OCI-LY1 (cell line): Measurements from ENCODE around the gene NSD1.

Experiments used
- H2AFZ ChIP-seq: fragments of 200-600 bp; sonication (generic), shearing (Covaris generic); 2 replicates; pipeline ENCODE4 v1.6.0; 2014; ENCODE audit warnings: antibody characterized with exemption, mild to moderate bottlenecking, low read length
- H3F3A ChIP-seq: fragments of 200-600 bp; sonication (generic), shearing (Covaris generic); 2 replicates; pipeline ENCODE4 v1.6.0; 2014; ENCODE audit warnings: mild to moderate bottlenecking, antibody characterized with exemption, low read length, moderate library complexity; ENCODE audit not compliant: insufficient read depth
- H3K27ac ChIP-seq: fragments of 200-600 bp; sonication (generic); 2 replicates; pipeline ENCODE4 v1.5.1; 2014; ENCODE audit warnings: low read length, mixed run types, mild to moderate bottlenecking, low read depth; ENCODE audit not compliant: poor library complexity, severe bottlenecking
- H3K27me3 ChIP-seq: fragments of 200-600 bp; sonication (generic); 2 replicates; pipeline ENCODE4 v1.6.0; 2014; ENCODE audit warnings: antibody characterized with exemption, mild to moderate bottlenecking, low read length, moderate library complexity; ENCODE audit not compliant: insufficient read depth
- H3K36me3 ChIP-seq: fragments of 200-600 bp; sonication (generic); 2 replicates; pipeline ENCODE4 v1.6.1; 2014; ENCODE audit warnings: mild to moderate bottlenecking, antibody characterized with exemption, low read length, moderate library complexity, mixed read lengths; ENCODE audit not compliant: insufficient read depth
- H3K4me1 ChIP-seq: fragments of 200-600 bp; sonication (generic); 2 replicates; pipeline ENCODE4 v1.5.1; 2014; ENCODE audit warnings: mild to moderate bottlenecking, low read length, moderate library complexity; ENCODE audit not compliant: insufficient read depth, severe bottlenecking
- H3K4me2 ChIP-seq: fragments of 200-600 bp; sonication (generic), shearing (Covaris generic); 2 replicates; pipeline ENCODE4 v1.6.1; 2014; ENCODE audit warnings: low read length
- H3K4me3 ChIP-seq: fragments of 200-600 bp; sonication (generic); 2 replicates; pipeline ENCODE4 v1.5.1; 2014; ENCODE audit warnings: low read length, low read depth, mild to moderate bottlenecking, mixed read lengths; ENCODE audit not compliant: poor library complexity, severe bottlenecking
- H3K79me2 ChIP-seq: fragments of 200-600 bp; shearing (Covaris generic); 2 replicates; pipeline ENCODE4 v1.6.1; 2016; ENCODE audit warnings: mixed run types, low read length, mixed read lengths; ENCODE audit not compliant: insufficient read depth
- H3K9ac ChIP-seq: fragments of 200-600 bp; sonication (generic), shearing (Covaris generic); 2 replicates; pipeline ENCODE4 v1.6.1; 2014; ENCODE audit warnings: mild to moderate bottlenecking, low read length, mixed read lengths
- H3K9me2 ChIP-seq: fragments of 200-600 bp; sonication (generic), shearing (Covaris generic); 2 replicates; pipeline ENCODE4 v1.6.1; 2014; ENCODE audit warnings: low read depth, mild to moderate bottlenecking, low read length, mixed read lengths
- H3K9me3 ChIP-seq: fragments of 200-600 bp; shearing (Covaris generic); 2 replicates; pipeline ENCODE4 v1.6.1; 2014; ENCODE audit warnings: low read length, mixed read lengths
- H4K20me1 ChIP-seq: fragments of 200-600 bp; sonication (generic), shearing (Covaris generic); 2 replicates; pipeline ENCODE4 v1.6.0; 2016; ENCODE audit warnings: mild to moderate bottlenecking, low read length; ENCODE audit not compliant: insufficient read depth
- EZH2 ChIP-seq: fragments of 200-600 bp; sonication (generic), shearing (Covaris generic); IDR thresholded peaks from 2 replicates; pipeline ENCODE4 v1.8.0; 2017; ENCODE audit warnings: borderline replicate concordance, mixed run types, mild to moderate bottlenecking, antibody characterized with exemption, low read length, moderate library complexity, mixed read lengths
- TF ChIP-seq, protein P1 (sequence below): fragments of 200-600 bp; sonication (generic), shearing (Covaris generic); IDR thresholded peaks from 2 replicates; pipeline ENCODE4 v1.5.1; 2017; ENCODE audit warnings: mild to moderate bottlenecking, antibody characterized with exemption, low read length, moderate library complexity, mixed read lengths

NSD1 gene

DNA sequence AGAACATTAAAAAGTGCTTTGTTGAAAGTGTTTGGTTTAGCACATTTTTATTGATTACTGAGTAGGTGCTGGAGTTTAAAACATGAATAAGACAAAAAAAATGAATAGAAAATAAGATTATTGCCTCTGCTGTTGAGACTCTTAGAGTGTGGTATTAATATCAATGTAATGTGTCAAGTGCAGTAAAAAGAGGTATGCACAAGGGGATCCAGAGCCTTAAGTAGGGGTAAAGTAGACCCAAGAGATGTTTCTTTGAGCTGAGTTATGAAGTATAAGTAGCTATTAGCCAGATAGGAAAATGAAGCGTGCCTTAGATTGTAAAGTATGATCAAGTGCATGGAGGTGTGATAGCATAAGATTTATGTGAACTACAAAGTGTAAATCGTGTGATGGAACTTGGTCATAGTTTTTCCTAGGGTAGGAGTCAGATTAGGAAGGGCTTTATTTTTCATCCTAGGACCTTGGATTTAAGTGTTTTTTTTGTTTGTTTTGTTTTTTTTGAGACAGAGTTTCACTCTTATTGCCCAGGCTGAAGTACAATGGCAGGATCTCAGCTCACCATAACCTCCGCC is 45.2 kb downstream of the NSD1 start:
- H3K4me1 ChIP-seq = peaks cover 37% of the 10 kb centered on the region
- H3F3A ChIP-seq = peaks cover 3% of the 10 kb centered on the region
- H3K27me3 ChIP-seq = no peaks in the 10 kb centered on the region
- peaks cover 58% of the 10 kb centered on the region for H3K79me2 ChIP-seq
- no peak overlapping the region for H3K4me2 ChIP-seq
- H3K9me2 ChIP-seq = no peaks in the 10 kb centered on the region
- TF ChIP-seq, protein P1, sequence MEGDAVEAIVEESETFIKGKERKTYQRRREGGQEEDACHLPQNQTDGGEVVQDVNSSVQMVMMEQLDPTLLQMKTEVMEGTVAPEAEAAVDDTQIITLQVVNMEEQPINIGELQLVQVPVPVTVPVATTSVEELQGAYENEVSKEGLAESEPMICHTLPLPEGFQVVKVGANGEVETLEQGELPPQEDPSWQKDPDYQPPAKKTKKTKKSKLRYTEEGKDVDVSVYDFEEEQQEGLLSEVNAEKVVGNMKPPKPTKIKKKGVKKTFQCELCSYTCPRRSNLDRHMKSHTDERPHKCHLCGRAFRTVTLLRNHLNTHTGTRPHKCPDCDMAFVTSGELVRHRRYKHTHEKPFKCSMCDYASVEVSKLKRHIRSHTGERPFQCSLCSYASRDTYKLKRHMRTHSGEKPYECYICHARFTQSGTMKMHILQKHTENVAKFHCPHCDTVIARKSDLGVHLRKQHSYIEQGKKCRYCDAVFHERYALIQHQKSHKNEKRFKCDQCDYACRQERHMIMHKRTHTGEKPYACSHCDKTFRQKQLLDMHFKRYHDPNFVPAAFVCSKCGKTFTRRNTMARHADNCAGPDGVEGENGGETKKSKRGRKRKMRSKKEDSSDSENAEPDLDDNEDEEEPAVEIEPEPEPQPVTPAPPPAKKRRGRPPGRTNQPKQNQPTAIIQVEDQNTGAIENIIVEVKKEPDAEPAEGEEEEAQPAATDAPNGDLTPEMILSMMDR = no peak
- TF ChIP-seq EZH2 = no peak
- no peak overlapping the region for H3K9ac ChIP-seq
- H3K36me3 ChIP-seq = peaks cover 14% of the 10 kb centered on the region; the same call in 1 of the 2 replicates
- H3K27ac ChIP-seq = no peak overlapping the region
- no peak overlapping the region for H3K4me3 ChIP-seq
- H3K9me3 ChIP-seq = no peaks in the 10 kb centered on the region
- no peaks in the 10 kb centered on the region for H4K20me1 ChIP-seq
- no peak overlapping the region for H2AFZ ChIP-seq

DNA sequence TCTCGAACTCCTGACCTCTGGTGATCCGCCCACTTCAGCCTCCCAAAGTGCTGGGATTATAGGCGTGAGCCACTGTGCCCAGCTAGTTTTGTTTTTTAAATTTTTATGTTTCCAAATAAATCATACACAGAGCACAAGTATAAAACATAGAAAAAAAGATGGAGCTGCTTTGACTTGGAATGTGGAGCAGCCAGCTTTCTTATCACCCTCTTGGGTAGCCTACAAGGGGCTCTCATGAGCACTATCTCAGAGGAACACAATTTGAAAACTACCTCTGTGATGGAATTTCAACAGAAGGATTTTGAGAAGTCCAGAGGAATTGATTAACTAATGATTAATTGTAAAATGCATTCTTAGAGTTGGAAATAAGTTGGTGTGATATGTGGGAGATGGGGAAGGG is 45.9 kb downstream of the NSD1 start:
- H3K79me2 ChIP-seq = peaks cover 64% of the 10 kb centered on the region
- peaks cover 3% of the 10 kb centered on the region for H3F3A ChIP-seq
- no peaks in the 10 kb centered on the region for H3K9me3 ChIP-seq
- H4K20me1 ChIP-seq = no peaks in the 10 kb centered on the region
- TF ChIP-seq, protein P1 = no peak
- no peak for TF ChIP-seq EZH2
- H3K4me2 ChIP-seq = no peak overlapping the region
- no peak overlapping the region for H3K9ac ChIP-seq
- no peak overlapping the region for H3K27ac ChIP-seq
- H3K9me2 ChIP-seq = no peaks in the 10 kb centered on the region
- H3K36me3 ChIP-seq = peaks cover 17% of the 10 kb centered on the region; the same call in 1 of the 2 replicates
- H2AFZ ChIP-seq = no peak overlapping the region
- peaks cover 43% of the 10 kb centered on the region for H3K4me1 ChIP-seq
- H3K4me3 ChIP-seq = no peak overlapping the region
- H3K27me3 ChIP-seq = no peaks in the 10 kb centered on the region

DNA sequence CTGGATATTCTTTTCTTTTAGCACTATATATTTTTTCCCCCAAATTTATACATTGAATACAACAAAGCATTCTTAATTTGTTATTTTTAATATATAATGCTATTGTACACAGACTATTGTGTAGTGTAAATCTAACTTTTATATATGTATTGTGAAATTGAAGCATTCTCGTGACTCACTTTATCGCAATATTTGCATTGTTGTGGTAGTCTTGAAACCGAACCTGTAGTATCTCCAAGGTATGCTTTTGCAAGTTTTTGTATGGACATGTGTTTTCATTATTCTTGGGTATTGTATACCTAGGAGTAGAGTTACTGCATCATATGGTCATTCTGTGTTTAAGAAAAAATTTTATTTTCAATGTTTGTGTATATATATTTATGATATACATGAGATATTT is 49.6 kb downstream of the NSD1 start:
- H3K9me2 ChIP-seq = no peaks in the 10 kb centered on the region
- no peaks in the 10 kb centered on the region for H3K9me3 ChIP-seq
- H3K79me2 ChIP-seq = peaks cover 67% of the 10 kb centered on the region
- H3F3A ChIP-seq = no peaks in the 10 kb centered on the region
- H3K27ac ChIP-seq = no peak overlapping the region
- peaks cover 30% of the 10 kb centered on the region; the same call in 1 of the 2 replicates for H3K36me3 ChIP-seq
- peaks cover 8% of the 10 kb centered on the region for H3K4me1 ChIP-seq
- no peaks in the 10 kb centered on the region for H3K27me3 ChIP-seq
- TF ChIP-seq EZH2 = no peak
- TF ChIP-seq, protein P1 = no peak
- no peaks in the 10 kb centered on the region for H4K20me1 ChIP-seq
- no peak overlapping the region for H3K9ac ChIP-seq
- H2AFZ ChIP-seq = no peak overlapping the region
- H3K4me3 ChIP-seq = no peak overlapping the region
- H3K4me2 ChIP-seq = no peak overlapping the region
